Measurements from ENCODE around the gene STAG3.

DNA sequence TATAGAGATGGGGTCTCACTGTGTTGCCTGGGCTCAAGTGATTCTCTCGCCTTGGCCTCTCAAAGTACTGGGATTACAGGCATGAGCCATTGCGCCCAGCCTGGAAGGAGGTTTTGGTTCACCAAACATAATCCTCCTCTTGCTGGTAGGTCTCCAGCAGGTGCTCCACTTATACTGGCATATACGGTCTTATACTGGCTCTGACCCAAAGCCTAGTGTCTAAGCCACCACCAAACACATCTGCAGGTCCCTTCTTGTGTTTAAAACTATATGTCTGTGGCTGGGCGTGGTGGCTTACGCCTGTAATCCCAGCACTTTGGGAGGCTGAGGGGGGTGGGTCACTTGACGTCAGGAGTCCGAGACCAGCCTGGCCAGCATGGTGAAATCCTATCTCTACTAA is 45.6 kb upstream of the STAG3 start:
- no peak for TF ChIP-seq POLR2A (IDR thresholded peaks at IDR 0.05; ENCODE audit: low read length)
- TF ChIP-seq GATA1 (IDR thresholded peaks at IDR 0.05; ENCODE audit: low read depth, low read length), result no peak
